HG02571 (cell line): ENCODE data around the gene PNLIP.
A peak's percentile ranks its signal among the peaks of the same experiment; 100 is the strongest.

Experiments
- ATAC-seq: cut with Tn5 transposase; IDR thresholded peaks from one replicate; pipeline ENCODE4 v1.9.1; 2021; ENCODE audit warnings: mild to moderate bottlenecking, moderate library complexity; ENCODE audit not compliant: unreplicated experiment

The PNLIP gene

DNA sequence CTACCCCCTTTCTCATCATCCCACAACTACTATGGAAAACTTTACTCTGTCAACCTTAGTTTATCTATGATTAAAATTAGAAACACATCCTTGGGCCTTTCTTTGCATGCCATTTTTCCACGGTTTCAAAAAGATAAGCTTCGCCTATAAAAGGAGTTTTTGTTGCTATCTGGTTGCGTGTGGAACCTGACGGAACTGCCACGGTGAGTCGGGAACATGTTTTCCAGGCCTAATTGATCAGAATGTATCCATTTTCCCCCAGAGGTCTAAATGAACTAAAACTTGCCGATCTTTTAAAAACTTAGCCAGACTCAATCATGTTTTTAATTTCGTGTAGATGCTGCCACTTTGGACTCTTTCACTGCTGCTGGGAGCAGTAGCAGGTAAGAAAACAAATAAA lies at the start of gene PNLIP:
Gene PNLIP (plus strand): TSS at position 176 of the 400 bp plus-strand sequence. CDS start 162 bp downstream, at position 338.
- no peak for ATAC-seq

DNA sequence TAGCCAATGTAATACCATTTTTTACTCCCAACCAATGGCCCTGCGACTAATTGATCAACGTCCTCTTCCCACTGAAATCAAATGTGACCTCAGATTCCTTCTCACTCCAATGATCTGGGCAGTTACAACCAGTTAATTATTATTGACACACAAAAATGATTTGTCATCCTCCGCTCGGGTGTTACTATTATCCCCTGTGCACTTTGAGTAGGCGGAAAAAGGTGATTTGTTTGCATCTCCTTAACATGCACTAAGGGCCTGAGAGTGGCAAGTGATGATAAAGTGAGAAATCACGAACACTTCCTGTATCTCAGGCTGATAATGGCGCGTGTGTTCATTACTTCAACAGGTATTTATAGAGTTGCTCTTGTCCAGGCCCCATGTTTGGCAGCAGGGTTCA lies 40.9 kb upstream of the PNLIP start:
- no peak for ATAC-seq

DNA sequence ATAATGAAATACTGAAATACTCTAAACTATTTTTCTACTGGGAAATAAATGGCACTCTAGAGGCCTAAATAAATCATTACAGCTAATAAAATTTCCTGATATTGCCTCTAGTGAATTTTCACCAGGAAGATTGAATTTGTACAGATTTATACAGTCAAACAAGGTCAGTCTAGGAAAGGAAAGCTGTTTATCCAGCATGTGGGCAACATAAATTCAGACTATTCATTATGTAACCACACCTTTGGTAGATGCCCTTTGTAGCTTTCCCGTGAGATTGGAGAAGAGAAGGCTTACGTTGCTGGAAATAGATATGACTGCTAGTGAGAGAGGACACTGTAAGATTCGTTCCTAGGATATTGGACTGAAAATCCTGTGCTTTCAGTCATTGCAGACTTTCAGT lies 35.2 kb upstream of the PNLIP start:
- no peak for ATAC-seq

DNA sequence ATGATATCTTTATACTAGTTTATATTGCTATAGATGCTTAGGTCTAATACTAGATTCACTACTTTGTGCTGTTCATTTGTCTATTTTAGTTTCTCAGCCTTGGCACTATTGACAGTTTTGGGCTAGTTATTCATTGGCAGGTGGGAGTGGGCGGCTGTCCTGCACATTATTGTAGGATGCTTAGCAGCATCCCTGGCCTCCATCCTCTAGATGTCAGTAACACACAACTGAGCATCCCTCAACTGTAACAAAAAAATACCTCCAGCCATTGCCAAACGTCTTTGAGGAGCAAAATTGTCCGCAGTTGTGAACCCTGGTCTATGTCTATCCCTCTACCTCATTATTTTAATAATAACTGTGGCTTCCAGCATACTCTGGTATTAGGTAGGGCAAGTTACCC lies 34.4 kb upstream of the PNLIP start:
- no peak for ATAC-seq

DNA sequence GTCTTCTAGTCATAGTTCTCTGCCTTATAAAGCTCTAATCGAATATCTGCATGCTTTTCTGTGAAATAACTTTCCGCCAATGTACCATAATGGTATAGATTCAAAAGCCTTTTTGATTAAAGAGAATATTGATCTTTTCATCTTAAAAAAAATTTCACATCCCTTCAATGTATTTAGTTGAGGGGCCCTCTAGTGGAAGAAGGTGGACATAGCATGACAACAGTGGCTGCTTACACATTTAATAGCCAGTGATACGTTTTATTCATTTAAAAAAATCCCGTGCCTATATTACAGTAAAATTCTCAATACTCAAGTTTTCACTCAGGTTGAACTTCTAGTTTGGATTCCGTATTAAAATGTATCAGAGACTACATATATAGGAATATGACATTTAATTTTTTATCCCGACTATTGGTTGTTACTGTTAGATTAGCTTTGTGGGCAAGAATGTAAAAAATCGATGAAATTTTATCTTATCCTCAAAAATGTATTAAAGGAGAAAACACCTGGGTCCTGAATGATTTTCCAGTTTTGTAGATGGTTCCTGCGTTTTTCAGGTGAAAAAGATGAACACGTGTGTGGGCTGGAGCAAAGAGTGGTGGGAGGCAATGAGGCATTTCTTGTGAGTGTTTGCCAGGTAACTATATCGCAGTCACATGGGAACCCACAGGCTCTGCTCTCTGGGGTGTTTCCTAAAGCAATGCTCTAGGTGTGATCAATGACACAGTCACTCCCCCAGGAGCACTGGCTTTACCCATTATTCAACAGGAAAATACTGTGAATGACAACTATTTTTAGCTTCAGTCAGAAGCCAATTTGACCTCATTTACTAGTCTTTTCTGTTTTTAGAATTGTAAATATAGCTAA lies 24.1 kb upstream of the PNLIP start:
- peak; percentile 51 for ATAC-seq

DNA sequence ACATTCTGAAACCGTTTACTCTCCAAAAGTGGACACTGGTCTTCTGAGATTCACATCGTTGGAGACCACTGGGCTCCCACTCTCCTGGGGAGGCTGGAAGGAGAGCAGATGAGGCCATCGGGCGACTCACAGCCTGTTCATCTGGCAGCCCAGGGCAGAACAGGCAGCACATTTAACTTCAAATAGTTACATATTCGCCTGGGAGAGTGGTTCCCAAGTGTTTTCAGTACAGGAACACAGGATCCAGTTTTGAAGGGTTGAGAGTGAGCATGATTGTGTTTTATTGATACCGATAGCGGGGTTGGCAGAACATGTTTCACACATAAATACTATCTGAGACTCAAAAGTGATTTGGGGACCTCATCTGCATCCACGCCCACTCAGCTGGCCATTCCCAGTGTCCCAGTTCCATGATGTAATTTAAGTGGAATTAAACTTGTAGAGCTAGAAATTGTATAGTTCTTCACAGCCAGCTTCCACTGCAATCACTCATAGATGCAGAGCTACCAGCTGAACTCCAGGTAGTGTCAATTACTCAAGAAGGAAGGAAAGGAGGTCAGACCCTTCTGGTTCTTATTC lies 22.8 kb upstream of the PNLIP start:
- ATAC-seq: no peak

DNA sequence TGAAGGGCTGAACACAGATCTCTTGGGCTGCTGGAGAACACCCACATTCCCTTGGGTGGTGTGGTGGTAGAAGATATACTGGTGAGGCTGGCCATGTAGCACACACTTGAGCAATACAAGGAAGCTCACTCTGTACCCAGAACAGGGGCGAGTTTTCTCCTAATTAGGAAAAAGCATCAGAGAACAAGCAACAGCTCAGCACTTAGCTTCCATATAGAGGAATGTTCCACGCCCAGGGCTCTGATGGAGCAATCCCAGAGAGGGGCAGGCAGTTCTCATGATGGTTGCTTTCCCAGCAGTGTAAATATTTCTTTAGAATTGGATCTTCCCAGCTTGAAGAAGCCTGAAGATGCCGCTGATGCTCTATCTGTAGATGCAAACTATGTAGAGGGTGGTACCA lies 21.0 kb upstream of the PNLIP start:
- no peak for ATAC-seq

DNA sequence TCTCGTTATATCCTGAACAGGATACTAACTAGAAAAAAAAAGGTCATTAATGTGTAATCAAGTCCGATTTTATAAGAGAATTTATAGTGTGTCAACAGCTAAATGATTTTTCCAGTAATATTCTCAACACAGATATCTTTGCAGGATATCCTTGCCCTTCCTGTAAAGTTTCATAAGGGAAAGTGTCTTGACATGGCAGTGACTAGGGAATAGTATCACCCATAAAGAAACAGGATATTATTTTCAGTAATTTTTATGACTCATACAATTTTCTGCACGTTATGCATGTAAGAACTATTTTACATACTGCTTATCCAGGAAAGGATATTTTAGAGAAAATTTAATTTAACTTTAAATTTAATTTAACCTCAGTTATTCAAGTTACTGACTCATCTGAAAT lies 19.5 kb upstream of the PNLIP start:
- no peak for ATAC-seq

DNA sequence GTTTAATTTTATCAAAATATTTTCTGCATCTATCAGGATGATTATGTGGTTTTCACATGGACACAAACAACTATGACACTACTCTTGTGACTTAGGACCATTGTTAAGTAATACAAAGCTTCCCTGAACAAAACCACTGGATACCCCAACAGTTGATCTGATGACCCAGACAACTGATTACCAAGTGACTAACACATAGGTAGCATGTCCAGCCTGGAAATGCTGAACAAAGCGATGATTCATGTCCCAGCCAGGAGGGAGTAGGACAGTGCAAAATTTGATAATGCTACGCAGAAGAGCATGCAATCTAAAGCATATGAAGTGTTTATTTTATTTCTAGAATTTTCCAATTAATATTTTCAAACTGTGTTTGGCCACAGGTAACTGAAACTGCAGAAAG lies 8.9 kb upstream of the PNLIP start:
- ATAC-seq: no peak

DNA sequence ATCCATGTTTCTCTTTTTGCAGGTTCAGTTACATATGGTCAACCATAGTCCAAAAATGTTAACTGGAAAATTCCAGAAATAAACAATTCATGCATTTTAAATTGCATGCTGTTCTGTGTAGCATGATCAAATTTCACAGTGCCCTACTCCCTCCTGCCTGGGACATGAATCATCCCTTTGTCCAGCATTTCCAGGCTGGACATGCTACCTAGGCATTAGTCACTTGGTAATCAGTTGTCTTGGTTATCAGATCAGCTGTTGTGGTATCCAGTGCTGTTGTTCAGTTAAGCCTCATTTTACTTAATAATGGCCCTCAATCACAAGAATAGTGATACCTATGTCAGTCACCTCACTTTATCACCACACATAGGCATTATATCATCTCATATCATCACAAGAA lies 7.3 kb upstream of the PNLIP start:
- ATAC-seq: no peak

DNA sequence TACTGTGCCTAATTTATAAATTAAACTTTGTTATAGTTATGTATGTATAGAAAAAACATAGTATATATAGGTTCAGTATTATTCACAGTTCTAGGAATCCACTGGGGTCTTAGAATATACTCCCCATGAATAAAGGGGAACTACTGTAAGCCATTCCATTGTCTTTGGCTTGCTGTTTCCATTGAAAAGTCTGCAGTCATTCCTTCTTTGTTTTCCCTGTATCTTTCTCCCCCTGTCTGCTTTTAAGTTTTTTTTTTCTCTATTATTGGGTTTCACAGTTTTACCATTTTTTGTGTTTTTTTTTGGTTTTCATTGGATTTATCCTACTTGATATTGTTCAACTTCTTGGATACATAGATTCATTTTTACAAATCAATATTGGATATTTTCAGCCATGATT lies 6.7 kb upstream of the PNLIP start:
- ATAC-seq: no peak

DNA sequence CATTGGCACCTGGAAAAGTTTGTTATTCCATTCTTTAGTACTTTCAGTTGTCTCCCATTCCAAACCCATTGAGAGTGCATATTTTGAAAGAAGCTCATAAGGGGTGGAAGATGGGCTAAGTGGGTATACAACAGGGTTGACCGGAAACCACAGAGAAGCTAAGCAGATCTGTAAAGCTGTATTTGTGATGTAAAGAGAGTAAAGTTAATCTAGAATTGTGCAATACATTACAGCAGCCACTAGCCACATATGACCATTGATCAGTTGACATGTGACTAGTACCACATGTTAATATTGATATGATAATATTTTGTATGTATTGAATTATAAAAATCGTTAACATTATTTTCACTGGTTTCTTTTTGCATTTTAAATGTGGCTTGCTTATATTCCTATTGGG lies 4.9 kb upstream of the PNLIP start:
- no peak for ATAC-seq

DNA sequence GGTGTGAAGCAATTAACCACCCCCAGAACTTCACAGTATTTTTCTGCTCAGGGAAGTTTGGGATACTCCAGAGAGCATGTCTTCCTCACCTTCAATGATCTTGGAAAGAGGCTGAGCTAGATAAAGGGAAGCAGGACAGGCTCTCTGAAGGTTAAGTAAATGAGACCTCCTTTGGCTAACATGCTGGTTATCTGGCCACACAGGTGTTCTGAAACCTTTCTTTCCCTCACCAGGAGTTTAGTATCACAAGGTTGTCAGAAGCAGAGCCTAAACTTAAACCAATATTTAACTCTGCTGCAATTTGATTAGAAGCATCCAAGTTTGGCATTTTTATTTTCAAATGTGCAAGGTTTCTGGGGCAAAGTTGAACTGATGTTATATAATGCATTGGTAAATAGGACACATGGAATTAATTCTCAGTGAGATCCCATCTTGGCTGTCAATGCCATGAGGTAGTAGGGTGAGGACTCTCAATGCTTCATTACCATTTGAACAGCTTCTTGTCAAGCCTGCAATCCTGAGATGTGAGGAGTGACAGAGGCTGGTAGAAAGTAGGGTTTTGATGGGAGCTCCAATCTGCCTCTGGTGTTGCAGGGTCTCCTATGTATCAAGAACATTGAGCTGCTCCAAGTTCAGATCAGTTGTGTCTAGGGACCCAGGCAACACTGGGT lies 3.6 kb upstream of the PNLIP start:
- ATAC-seq: no peak

DNA sequence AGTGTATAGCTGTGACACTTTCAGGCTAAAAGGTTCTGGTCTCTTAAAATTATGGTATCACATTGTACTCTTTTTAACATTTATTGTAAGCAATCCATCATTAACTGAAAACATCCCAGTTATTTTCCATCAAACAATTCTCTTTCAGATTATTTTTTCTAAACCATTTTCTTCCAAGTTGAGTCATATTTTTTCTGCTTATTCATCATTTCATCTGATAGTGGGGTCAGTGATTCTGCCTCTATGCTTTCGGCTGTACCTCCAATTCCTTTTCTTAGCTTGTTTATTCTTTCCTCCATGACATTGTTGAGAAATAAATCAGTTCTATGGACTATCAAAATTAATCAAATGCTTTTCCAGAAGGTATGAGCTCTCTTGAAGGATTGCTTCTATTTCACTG lies 609 bp upstream of the PNLIP start:
- ATAC-seq: no peak

DNA sequence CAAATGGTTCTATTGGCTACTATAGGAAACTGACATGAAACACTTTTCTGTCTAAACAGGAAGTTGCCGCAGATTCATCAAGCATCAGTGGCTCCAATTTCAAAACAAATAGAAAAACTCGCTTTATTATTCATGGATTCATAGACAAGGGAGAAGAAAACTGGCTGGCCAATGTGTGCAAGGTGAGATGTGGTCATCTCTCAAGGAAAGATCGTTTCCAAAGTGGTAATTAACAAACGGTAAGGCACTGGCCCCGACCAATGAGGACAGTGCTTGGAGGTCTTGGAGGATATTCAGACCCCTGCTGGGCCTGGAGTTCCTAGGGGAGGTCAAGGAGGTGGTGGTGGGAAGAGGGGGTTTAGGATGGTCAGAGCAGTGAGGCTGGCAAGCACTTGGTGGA lies 2.6 kb downstream of the PNLIP start:
- no peak for ATAC-seq

DNA sequence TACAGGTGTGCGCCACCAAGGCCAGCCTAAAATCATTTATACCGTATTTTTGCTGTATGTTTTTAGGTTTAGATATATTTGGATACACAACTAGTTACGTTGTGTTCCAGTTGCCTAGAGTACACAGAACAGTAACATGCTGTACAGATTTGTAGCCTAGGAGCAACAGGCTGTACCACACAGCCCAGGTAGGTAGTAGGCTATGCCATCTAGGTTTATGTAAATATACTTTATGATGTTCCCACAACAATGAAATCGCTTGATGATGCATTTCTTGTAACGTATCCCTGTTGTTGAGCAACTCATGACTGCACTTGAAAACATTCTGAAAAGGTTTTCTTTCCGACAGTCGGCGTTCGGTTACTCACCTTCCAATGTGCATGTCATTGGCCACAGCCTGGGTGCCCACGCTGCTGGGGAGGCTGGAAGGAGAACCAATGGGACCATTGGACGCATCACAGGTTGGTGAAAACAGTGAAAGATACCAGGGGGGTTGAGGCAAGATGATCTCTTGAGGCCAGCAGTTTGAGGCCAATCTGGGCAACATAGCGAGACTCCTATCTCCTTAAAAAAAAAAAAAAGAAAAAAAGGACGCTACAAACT lies 7.7 kb downstream of the PNLIP start:
- ATAC-seq: no peak

DNA sequence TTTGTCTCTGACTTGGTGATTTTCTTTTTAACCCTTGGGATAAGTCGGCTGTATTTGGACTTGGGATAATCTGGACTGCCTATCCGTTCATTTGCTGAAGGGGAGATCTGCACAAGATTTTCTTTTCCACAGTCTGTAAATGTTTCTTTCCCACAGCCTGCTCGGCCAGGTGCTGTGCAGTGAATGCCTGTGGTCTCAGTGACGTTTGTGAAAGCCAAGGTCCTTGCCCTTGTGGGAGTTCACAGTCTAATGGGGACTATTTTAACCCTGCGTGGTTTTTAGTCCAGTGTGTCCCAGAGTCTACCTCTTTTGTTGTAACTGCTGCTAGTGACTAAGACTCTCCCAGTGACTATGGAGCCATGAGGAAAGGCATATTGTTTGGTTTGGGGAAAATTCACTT lies 8.9 kb downstream of the PNLIP start:
- no peak for ATAC-seq

DNA sequence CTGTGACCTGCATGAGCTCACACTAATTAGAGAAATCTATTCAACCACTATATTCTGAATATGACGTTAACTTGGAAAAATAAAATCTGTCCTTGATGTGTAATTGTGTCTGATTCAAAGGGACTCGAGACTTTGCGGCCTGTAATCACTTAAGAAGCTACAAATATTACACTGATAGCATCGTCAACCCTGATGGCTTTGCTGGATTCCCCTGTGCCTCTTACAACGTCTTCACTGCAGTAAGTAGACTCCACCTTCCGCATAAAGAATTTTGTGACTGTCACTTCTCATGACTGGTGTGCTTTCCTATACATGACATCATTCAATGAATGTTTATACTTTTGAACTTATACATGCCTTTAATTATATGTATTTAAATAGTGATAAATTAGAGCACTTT lies 10.1 kb downstream of the PNLIP start:
- ATAC-seq: no peak

DNA sequence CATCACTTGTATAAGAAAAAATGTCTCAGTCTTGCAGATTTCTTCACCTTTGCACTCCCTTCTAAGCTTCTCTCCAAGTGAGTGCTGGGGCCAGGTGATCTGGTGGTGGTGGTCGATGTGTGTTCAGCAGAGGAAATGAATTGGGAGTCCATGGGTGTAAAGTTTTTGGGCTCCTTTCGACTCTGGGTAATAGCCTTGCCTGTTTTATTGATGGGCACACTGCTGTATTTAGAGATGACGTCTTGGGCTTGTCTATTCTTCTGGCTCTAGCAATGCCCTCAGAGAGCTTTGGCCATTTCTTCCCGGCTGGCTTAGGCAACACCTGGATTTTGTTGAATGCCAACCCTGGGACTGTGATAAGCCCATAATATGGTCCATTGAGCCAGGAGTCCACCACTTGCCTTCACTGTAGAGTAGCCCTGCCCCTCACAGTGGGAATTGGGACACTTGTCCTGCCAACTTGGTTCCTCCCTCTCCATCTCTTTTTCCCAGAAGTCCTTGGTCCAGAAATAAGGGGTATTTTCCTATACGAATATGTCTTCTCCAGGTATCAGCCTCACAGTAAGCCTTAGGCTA lies 11.7 kb downstream of the PNLIP start:
- ATAC-seq: no peak

DNA sequence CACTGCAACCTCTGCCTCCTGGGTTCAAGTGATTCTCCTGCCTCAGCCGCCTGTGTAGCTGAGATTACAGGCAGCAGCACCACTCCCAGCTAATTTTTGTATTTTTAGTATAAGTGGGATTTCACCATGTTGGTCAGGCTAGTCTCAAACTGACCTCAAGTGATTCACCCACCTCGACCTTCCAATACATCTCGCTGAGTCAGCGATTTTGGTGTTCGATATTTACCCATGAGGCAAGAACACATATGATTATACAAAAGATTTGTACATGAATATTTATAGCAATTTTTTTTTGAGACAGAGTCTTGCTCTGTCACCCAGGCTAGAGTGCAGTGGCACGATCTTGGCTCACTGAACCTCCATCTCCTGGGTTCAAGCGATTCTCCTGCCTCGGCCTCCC lies 19.8 kb downstream of the PNLIP start:
- no peak for ATAC-seq

DNA sequence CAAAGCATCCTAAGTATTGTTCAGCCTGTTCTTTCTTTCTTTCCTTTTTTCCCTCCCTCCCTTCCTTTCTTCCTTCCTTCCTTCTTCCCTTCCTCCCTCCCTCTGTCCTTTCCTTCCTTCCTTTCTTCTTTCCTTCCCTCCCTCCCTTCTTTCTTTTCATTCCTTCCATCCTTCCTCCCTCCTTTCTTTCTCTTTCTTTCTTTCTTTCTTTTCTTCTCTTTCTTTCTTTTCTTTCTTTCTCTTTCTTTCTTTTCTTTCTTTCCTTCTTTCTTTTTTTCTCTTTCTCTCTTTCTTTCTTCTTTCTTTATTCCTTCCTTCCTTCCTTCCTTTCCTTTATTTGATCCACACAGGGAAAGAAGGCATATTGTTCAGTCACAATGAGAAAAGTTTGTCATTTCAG lies 21.2 kb downstream of the PNLIP start:
- no peak for ATAC-seq
